Nephron progenitor cell (in vitro differentiated cells): ENCODE measurements around the gene SYT7.

Source experiments
- DNase-seq: peaks from one replicate; pipeline ENCODE4 v3.0.0; 2021
- H3K27ac Mint-ChIP-seq: 2 replicates; pipeline ENCODE4 v1.8.0; 2021; ENCODE audit warnings: mild to moderate bottlenecking, moderate library complexity, mixed read lengths
- H3K27me3 Mint-ChIP-seq: 2 replicates; pipeline ENCODE4 v1.8.0; 2021; ENCODE audit warnings: mild to moderate bottlenecking, low read depth, mixed read lengths; ENCODE audit not compliant: poor library complexity
- H3K36me3 Mint-ChIP-seq: 2 replicates; pipeline ENCODE4 v1.8.0; 2021; ENCODE audit warnings: low read depth, mixed read lengths
- H3K4me1 Mint-ChIP-seq: 2 replicates; pipeline ENCODE4 v1.8.0; 2021; ENCODE audit warnings: mixed read lengths
- H3K4me3 Mint-ChIP-seq: 2 replicates; pipeline ENCODE4 v1.8.0; 2021; ENCODE audit warnings: mild to moderate bottlenecking, moderate library complexity, mixed read lengths
- H3K9me3 Mint-ChIP-seq: 2 replicates; pipeline ENCODE4 v1.8.0; 2021; ENCODE audit warnings: mild to moderate bottlenecking, moderate library complexity, mixed read lengths
- CTCF ChIP-seq: fragments of 200-600 bp; sonication (generic); IDR thresholded peaks from 2 replicates; pipeline ENCODE4 v1.5.0; 2021; ENCODE audit warnings: antibody characterized with exemption

SYT7 gene

GRCh38 chr11:61509043-61510029 is 71.5 kb downstream of the SYT7 start:
- Mint-ChIP-seq H3K27me3 (peaks cover 26% of the 10 kb centered on the region), H3K4me1 (peaks cover 74% of the 10 kb centered on the region), H3K27ac (no peak overlapping the region)

GRCh38 chr11:61507962-61508861 is 72.7 kb downstream of the SYT7 start, which contains the start of gene LRRC10B:
Gene LRRC10B, plus strand, starts transcription at chr11:61508749. Its CDS starts 250 bp downstream, at chr11:61508999.
- Mint-ChIP-seq H3K4me1 (peaks cover 75% of the 10 kb centered on the region), H3K27me3 (peaks cover 29% of the 10 kb centered on the region), H3K36me3 (no peaks in the 10 kb centered on the region), H3K9me3 (no peaks in the 10 kb centered on the region), H3K27ac (no peak within 1 kb of the TSS), H3K4me3 (peak within 1 kb of the TSS; percentile 79)
- DNase-seq, result peak; percentile 86
- no peak for TF ChIP-seq CTCF

More at GRCh38 chr11:61509043-61510029, 71.5 kb downstream of the SYT7 start:
- H3K9me3 Mint-ChIP-seq, result no peaks in the 10 kb centered on the region
- H3K4me3 Mint-ChIP-seq, result peak overlapping the region; percentile 30
- no peaks in the 10 kb centered on the region for H3K36me3 Mint-ChIP-seq
- TF ChIP-seq CTCF, result peak; percentile 47
- peak; percentile 82 for DNase-seq

- DNase-seq, result no peak
- Mint-ChIP-seq H3K27ac (no peak overlapping the region), H3K4me1 (peaks cover 76% of the 10 kb centered on the region), H3K27me3 (peaks cover 32% of the 10 kb centered on the region), H3K9me3 (no peaks in the 10 kb centered on the region), H3K36me3 (no peaks in the 10 kb centered on the region), H3K4me3 (peak overlapping the region; percentile 52)
- TF ChIP-seq CTCF, result no peak
Measured at GRCh38 chr11:61507012-61507768, 73.7 kb downstream of the SYT7 start.

- no peak for TF ChIP-seq CTCF
- H3K4me1 Mint-ChIP-seq, result peaks cover 66% of the 10 kb centered on the region
- H3K4me3 Mint-ChIP-seq, result no peak overlapping the region
- H3K36me3 Mint-ChIP-seq, result no peaks in the 10 kb centered on the region
- no peak for DNase-seq
- peak overlapping the region; percentile 42 for H3K27ac Mint-ChIP-seq
- H3K9me3 Mint-ChIP-seq, result no peaks in the 10 kb centered on the region
- peaks cover 36% of the 10 kb centered on the region for H3K27me3 Mint-ChIP-seq
Measured at GRCh38 chr11:61505640-61506155, 75.2 kb downstream of the SYT7 start.

GRCh38 chr11:61505106-61505505 is 75.8 kb downstream of the SYT7 start:
- no peak for TF ChIP-seq CTCF
- no peak for DNase-seq
- Mint-ChIP-seq H3K36me3 (no peaks in the 10 kb centered on the region), H3K27me3 (peaks cover 40% of the 10 kb centered on the region), H3K27ac (no peak overlapping the region), H3K4me1 (peaks cover 60% of the 10 kb centered on the region), H3K9me3 (no peaks in the 10 kb centered on the region), H3K4me3 (no peak overlapping the region)
